GM21367 (cell line): ENCODE data around the gene MIEF2.
A peak's percentile ranks its signal among the peaks of the same experiment; 100 is the strongest.
"Not testable (repeated sequence)": the region's sequence is repeated elsewhere in the genome, so short reads cannot be mapped to it uniquely, and the experiment has no call there.

ENCODE experiments used
- ATAC-seq: cut with Tn5 transposase; IDR thresholded peaks from one replicate; pipeline ENCODE4 v1.9.1; 2021; ENCODE audit not compliant: unreplicated experiment

Gene MIEF2

GRCh38 chr17:18280766-18281371 lies 20.4 kb downstream of the MIEF2 start:
- no peak for ATAC-seq

- ATAC-seq, result no peak
Measured at GRCh38 chr17:18281788-18282187, 21.3 kb downstream of the MIEF2 start.

- no peak for ATAC-seq
Measured at GRCh38 chr17:18285296-18285695, 24.8 kb downstream of the MIEF2 start.

- no peak for ATAC-seq
Measured at GRCh38 chr17:18291718-18292540, 31.5 kb downstream of the MIEF2 start.

- not testable (repeated sequence) for ATAC-seq
Measured at GRCh38 chr17:18298061-18298460, 37.6 kb downstream of the MIEF2 start.

GRCh38 chr17:18300725-18301480 lies 40.4 kb downstream of the MIEF2 start:
- no peak for ATAC-seq

GRCh38 chr17:18303206-18303605 lies 42.7 kb downstream of the MIEF2 start:
- ATAC-seq, result not testable (repeated sequence)

GRCh38 chr17:18309202-18309601 lies 48.7 kb downstream of the MIEF2 start:
- ATAC-seq, result no peak

- no peak for ATAC-seq
Measured at GRCh38 chr17:18314059-18314730, 53.7 kb downstream of the MIEF2 start.

GRCh38 chr17:18314731-18315561 lies 54.5 kb downstream of the MIEF2 start, which contains the start of the genes SMCR8 and TOP3A:
SMCR8 (plus strand) TSS chr17:18315293; CDS start chr17:18315790, 497 bp downstream.
TOP3A (minus strand) TSS chr17:18314994; CDS start chr17:18314778, 216 bp downstream.
- peak; percentile 65 for ATAC-seq

GRCh38 chr17:18315562-18315922 lies 55.1 kb downstream of the MIEF2 start:
- ATAC-seq, result peak; percentile 8

- ATAC-seq, result no peak
Measured at GRCh38 chr17:18315961-18316360, 55.5 kb downstream of the MIEF2 start.
